BLaER1 (cell line): Measurements from ENCODE around the gene ARID1B.

ENCODE experiments used
- H3K27ac ChIP-seq: shearing (Covaris generic); formaldehyde crosslinking; 2 replicates; pipeline ENCODE4 v1.8.1; 2022
- H3K27me3 ChIP-seq: shearing (Covaris generic); formaldehyde crosslinking; 2 replicates; pipeline ENCODE4 v1.8.1; 2022
- H3K36me3 ChIP-seq: shearing (Covaris generic); formaldehyde crosslinking; 2 replicates; pipeline ENCODE4 v1.8.1; 2022
- H3K4me1 ChIP-seq: shearing (Covaris generic); formaldehyde crosslinking; 2 replicates; pipeline ENCODE4 v1.8.1; 2022
- H3K4me2 ChIP-seq: shearing (Covaris generic); formaldehyde crosslinking; 2 replicates; pipeline ENCODE4 v1.8.1; 2022
- H3K4me3 ChIP-seq: shearing (Covaris generic); formaldehyde crosslinking; 2 replicates; pipeline ENCODE4 v1.8.1; 2022
- H3K9ac ChIP-seq: shearing (Covaris generic); formaldehyde crosslinking; 2 replicates; pipeline ENCODE4 v1.8.1; 2022
- H3K9me3 ChIP-seq: shearing (Covaris generic); formaldehyde crosslinking; 2 replicates; pipeline ENCODE4 v1.8.1; 2022
- H4K20me1 ChIP-seq: shearing (Covaris generic); formaldehyde crosslinking; 2 replicates; pipeline ENCODE4 v1.8.1; 2022
- Cebpa-rat ChIP-seq: shearing (Covaris generic); IDR thresholded peaks from 2 replicates; pipeline ENCODE4 v1.8.1; 2022

ARID1B gene

GRCh38 chr6:156846845-156847599, 69.8 kb downstream of the ARID1B start:
- Histone ChIP-seq H4K20me1 (peaks cover 100% of the 10 kb centered on the region), H3K9me3 (no peaks in the 10 kb centered on the region), H3K4me2 (peak overlapping the region; percentile 89), H3K27ac (peak overlapping the region; percentile 27; the same call in 1 of the 2 replicates), H3K27me3 (no peaks in the 10 kb centered on the region), H3K4me3 (no peak overlapping the region), H3K4me1 (peaks cover 91% of the 10 kb centered on the region), H3K9ac (no peak overlapping the region; the same call in 1 of the 2 replicates), H3K36me3 (peaks cover 10% of the 10 kb centered on the region)
- TF ChIP-seq Cebpa-rat = no peak

- peaks cover 7% of the 10 kb centered on the region; the same call in 1 of the 2 replicates for H3K36me3 ChIP-seq
- TF ChIP-seq Cebpa-rat = no peak
- H3K9me3 ChIP-seq = no peaks in the 10 kb centered on the region
- H3K9ac ChIP-seq = peak overlapping the region; percentile 50; the same call in 1 of the 2 replicates
- no peaks in the 10 kb centered on the region for H3K27me3 ChIP-seq
- peak overlapping the region; percentile 89 for H3K4me2 ChIP-seq
- peaks cover 100% of the 10 kb centered on the region for H4K20me1 ChIP-seq
- H3K27ac ChIP-seq = peak overlapping the region; percentile 27; the same call in 1 of the 2 replicates
- H3K4me1 ChIP-seq = peaks cover 99% of the 10 kb centered on the region
- no peak overlapping the region for H3K4me3 ChIP-seq
Observed at GRCh38 chr6:156848123-156848522, 70.9 kb downstream of the ARID1B start.

- H3K27ac ChIP-seq = peak overlapping the region; percentile 61; the same call in 1 of the 2 replicates
- peaks cover 100% of the 10 kb centered on the region for H4K20me1 ChIP-seq
- H3K27me3 ChIP-seq = no peaks in the 10 kb centered on the region
- H3K9me3 ChIP-seq = no peaks in the 10 kb centered on the region
- peak overlapping the region; percentile 50; the same call in 1 of the 2 replicates for H3K9ac ChIP-seq
- no peak for TF ChIP-seq Cebpa-rat
- peaks cover 9% of the 10 kb centered on the region; the same call in 1 of the 2 replicates for H3K36me3 ChIP-seq
- H3K4me2 ChIP-seq = peak overlapping the region; percentile 89
- H3K4me3 ChIP-seq = peak overlapping the region; percentile 8; the same call in 1 of the 2 replicates
- H3K4me1 ChIP-seq = peaks cover 99% of the 10 kb centered on the region
Observed at GRCh38 chr6:156848533-156848932, 71.4 kb downstream of the ARID1B start.

GRCh38 chr6:156849806-156850205, 72.6 kb downstream of the ARID1B start:
- H3K9me3 ChIP-seq = no peaks in the 10 kb centered on the region
- H3K4me3 ChIP-seq = no peak overlapping the region
- no peak for TF ChIP-seq Cebpa-rat
- no peak overlapping the region for H3K9ac ChIP-seq
- peaks cover 100% of the 10 kb centered on the region for H4K20me1 ChIP-seq
- no peaks in the 10 kb centered on the region for H3K27me3 ChIP-seq
- H3K4me1 ChIP-seq = peaks cover 88% of the 10 kb centered on the region
- H3K36me3 ChIP-seq = peaks cover 15% of the 10 kb centered on the region
- peak overlapping the region; percentile 89 for H3K4me2 ChIP-seq
- no peak overlapping the region for H3K27ac ChIP-seq

- H3K9me3 ChIP-seq = no peaks in the 10 kb centered on the region
- H3K27ac ChIP-seq = no peak overlapping the region; the same call in 1 of the 2 replicates
- H3K4me2 ChIP-seq = peak overlapping the region; percentile 89
- peaks cover 10% of the 10 kb centered on the region; the same call in 1 of the 2 replicates for H3K36me3 ChIP-seq
- TF ChIP-seq Cebpa-rat = no peak
- no peak overlapping the region for H3K9ac ChIP-seq
- H3K4me1 ChIP-seq = peaks cover 82% of the 10 kb centered on the region
- no peak overlapping the region for H3K4me3 ChIP-seq
- peaks cover 100% of the 10 kb centered on the region for H4K20me1 ChIP-seq
- no peaks in the 10 kb centered on the region for H3K27me3 ChIP-seq
Observed at GRCh38 chr6:156850353-156850752, 73.2 kb downstream of the ARID1B start.

- 0 out of 2 replicates have a peak overlapping the region, but pooled peaks have one; percentile 8 for H3K9ac ChIP-seq
- 0 out of 2 replicates have a peak overlapping the region, but pooled peaks have one; percentile 8 for H3K4me3 ChIP-seq
- peaks cover 10% of the 10 kb centered on the region; the same call in 1 of the 2 replicates for H3K36me3 ChIP-seq
- H3K4me1 ChIP-seq = peaks cover 72% of the 10 kb centered on the region
- TF ChIP-seq Cebpa-rat = no peak
- no peaks in the 10 kb centered on the region for H3K27me3 ChIP-seq
- peaks cover 100% of the 10 kb centered on the region for H4K20me1 ChIP-seq
- peak overlapping the region; percentile 62 for H3K27ac ChIP-seq
- peak overlapping the region; percentile 89 for H3K4me2 ChIP-seq
- H3K9me3 ChIP-seq = no peaks in the 10 kb centered on the region
Observed at GRCh38 chr6:156851454-156851921, 74.3 kb downstream of the ARID1B start.

- Histone ChIP-seq H3K36me3 (peaks cover 10% of the 10 kb centered on the region), H3K27me3 (no peaks in the 10 kb centered on the region), H3K4me2 (peak overlapping the region; percentile 89), H3K4me1 (peaks cover 63% of the 10 kb centered on the region), H3K4me3 (no peak overlapping the region), H3K27ac (peak overlapping the region; percentile 51), H3K9ac (peak overlapping the region; percentile 30; the same call in 1 of the 2 replicates), H4K20me1 (peaks cover 100% of the 10 kb centered on the region), H3K9me3 (no peaks in the 10 kb centered on the region)
- TF ChIP-seq Cebpa-rat = peak; percentile 78
Observed at GRCh38 chr6:156852147-156852857, 75.1 kb downstream of the ARID1B start.

- peaks cover 10% of the 10 kb centered on the region for H3K36me3 ChIP-seq
- no peak overlapping the region for H3K4me3 ChIP-seq
- H3K27me3 ChIP-seq = no peaks in the 10 kb centered on the region
- peak overlapping the region; percentile 89 for H3K4me2 ChIP-seq
- peaks cover 100% of the 10 kb centered on the region for H4K20me1 ChIP-seq
- H3K9me3 ChIP-seq = no peaks in the 10 kb centered on the region
- peaks cover 58% of the 10 kb centered on the region for H3K4me1 ChIP-seq
- peak overlapping the region; percentile 30; the same call in 1 of the 2 replicates for H3K9ac ChIP-seq
- TF ChIP-seq Cebpa-rat = no peak
- peak overlapping the region; percentile 51 for H3K27ac ChIP-seq
Observed at GRCh38 chr6:156852858-156853216, 75.7 kb downstream of the ARID1B start.

GRCh38 chr6:156853733-156854132, 76.6 kb downstream of the ARID1B start:
- peaks cover 18% of the 10 kb centered on the region for H3K36me3 ChIP-seq
- H4K20me1 ChIP-seq = peaks cover 100% of the 10 kb centered on the region
- no peak for TF ChIP-seq Cebpa-rat
- H3K9ac ChIP-seq = no peak overlapping the region
- peaks cover 49% of the 10 kb centered on the region for H3K4me1 ChIP-seq
- H3K27me3 ChIP-seq = no peaks in the 10 kb centered on the region
- H3K27ac ChIP-seq = peak overlapping the region; percentile 51; the same call in 1 of the 2 replicates
- H3K4me2 ChIP-seq = no peak overlapping the region
- H3K9me3 ChIP-seq = no peaks in the 10 kb centered on the region
- no peak overlapping the region for H3K4me3 ChIP-seq
